Right forelimb (tissue), 1 donor: ENCODE results near the gene ESYT3.
"Not testable (repeated sequence)": the region's sequence is repeated elsewhere in the genome, so short reads cannot be mapped to it uniquely, and the experiment has no call there.

Experiments used
- DNase-seq: peaks from one replicate; pipeline ENCODE4 v3.0.0-alpha.2; 2018

Gene ESYT3

GRCh38 chr3:138463724-138464490 is 29.5 kb downstream of the ESYT3 start:
- DNase-seq: no peak

DNA sequence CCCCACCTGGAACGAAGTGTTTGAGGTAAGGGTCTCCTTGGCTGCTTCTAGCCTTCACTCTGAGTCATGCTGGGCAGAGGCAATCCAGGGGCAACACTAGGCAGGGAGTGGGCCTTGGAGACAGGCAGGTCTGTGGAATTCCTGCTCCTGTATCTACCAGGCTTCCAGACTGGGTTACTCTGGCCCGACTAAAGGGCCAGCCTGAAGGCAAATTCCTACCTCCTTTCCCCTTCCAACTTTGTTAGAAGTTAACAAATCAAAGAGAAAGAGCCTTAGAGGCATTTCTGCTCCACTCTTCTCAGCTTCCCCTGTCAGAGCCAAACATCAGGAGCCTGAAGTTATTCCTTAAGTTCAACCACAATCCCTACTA is 30.1 kb downstream of the ESYT3 start:
- DNase-seq: no peak

DNA sequence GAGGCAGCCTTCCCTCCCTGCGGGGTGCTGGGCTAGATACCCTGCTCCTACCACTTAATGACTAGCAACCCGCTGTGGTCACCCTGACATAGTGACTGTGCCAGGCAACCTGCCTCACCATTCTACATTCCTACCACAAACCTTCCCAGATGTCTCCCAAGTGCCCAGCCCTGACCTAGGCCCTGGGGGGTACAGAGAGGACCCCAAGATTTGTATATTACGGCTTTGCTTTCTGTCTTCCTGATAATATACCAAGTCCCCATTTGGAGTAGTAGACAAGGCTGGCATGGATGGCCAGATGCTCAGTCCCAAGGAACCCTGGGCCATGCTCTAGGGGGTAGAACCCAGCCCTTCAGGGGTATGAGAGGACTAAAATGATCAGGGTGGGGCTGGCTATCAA is 31.0 kb downstream of the ESYT3 start:
- no peak for DNase-seq

DNA sequence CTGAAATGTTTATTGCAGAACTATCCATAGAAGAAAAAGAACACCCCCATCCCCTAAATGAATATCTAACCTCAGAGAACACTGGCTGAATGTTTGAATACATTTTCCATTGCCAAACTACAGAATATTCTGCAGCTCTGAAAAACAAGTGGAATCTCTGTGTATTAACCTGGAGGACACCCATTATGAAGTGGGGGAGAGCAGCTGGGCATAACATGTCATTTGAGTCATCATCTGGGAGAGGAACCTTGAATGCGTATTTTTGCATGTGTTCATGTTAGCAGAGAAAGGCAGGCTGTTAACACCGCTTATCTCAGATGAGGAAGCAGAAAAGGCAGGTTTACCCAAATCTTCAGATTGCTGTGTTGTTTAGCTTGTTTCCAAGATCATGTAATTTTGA is 31.5 kb downstream of the ESYT3 start:
- DNase-seq: no peak

DNA sequence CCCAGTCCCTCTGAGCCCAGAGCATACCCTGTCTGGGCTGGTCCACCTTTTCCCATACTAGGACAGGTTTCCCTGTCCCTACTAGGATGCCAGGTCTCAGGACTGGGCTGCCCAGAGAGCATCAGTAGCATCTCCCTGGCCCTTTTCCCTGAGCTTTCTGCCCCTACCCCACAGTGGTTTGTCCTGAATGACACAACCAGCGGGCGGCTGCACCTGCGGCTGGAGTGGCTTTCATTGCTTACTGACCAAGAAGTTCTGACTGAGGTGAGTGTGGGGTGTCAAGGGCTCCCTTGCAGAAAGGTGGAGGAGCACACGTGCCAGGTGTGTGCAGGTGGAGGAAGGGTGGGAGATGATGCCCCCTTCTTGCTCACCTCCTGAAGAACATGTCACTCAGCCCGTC is 33.5 kb downstream of the ESYT3 start:
- no peak for DNase-seq

DNA sequence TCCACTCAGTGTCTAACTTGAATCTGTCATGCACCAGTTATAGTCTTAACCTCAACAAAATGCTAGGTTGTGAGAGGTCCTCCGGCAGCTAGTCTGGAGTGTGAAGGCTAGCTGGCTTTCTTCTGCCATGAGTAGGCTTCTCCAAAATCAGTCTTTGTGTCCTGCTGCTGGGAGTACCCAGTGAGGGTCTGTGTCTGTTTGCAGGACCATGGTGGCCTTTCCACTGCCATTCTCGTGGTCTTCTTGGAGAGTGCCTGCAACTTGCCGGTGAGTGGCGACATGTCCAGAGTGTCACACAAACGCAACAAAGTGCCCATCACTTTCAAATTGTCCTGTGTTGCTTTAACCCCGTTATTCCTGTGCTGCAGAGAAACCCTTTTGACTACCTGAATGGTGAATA is 34.0 kb downstream of the ESYT3 start:
- DNase-seq: no peak

GRCh38 chr3:138468886-138469285 is 34.5 kb downstream of the ESYT3 start:
- no peak for DNase-seq

- no peak for DNase-seq
Measured at GRCh38 chr3:138469874-138470273, 35.5 kb downstream of the ESYT3 start.

DNA sequence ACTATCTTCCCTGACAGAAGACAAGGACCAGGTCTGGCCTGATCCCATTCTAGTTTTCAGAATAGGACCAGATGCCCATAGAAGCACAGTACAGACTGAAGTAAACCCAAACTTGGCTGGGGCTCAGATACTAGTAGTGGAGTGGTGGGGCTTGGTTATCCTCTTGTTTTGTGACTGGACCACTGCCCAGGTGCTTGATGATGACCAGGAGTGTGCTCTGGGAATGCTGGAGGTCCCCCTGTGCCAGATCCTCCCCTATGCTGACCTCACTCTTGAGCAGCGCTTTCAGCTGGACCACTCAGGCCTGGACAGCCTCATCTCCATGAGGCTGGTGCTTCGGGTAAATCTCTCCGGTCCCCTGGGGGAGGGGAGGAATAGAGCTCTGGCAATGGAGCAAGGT is 36.3 kb downstream of the ESYT3 start:
- DNase-seq: no peak

DNA sequence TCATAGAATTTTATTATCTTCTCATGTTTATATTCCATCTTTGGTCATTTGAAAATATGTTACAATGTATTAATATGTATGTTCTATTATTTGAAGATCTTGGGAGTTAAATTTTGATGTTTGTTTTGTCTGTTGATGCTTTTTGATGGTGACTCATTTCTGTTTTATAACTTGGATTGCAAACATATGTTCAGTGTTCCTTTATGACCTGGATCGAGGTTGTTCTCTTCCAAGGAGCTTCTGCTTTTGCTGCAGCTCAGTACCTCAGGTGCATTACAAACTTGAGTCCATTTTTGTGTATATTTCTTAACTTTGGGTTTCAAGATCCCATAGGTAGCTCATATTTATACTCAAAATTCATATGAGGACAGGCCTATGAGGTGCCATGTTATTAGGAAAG is 37.1 kb downstream of the ESYT3 start:
- DNase-seq: no peak

DNA sequence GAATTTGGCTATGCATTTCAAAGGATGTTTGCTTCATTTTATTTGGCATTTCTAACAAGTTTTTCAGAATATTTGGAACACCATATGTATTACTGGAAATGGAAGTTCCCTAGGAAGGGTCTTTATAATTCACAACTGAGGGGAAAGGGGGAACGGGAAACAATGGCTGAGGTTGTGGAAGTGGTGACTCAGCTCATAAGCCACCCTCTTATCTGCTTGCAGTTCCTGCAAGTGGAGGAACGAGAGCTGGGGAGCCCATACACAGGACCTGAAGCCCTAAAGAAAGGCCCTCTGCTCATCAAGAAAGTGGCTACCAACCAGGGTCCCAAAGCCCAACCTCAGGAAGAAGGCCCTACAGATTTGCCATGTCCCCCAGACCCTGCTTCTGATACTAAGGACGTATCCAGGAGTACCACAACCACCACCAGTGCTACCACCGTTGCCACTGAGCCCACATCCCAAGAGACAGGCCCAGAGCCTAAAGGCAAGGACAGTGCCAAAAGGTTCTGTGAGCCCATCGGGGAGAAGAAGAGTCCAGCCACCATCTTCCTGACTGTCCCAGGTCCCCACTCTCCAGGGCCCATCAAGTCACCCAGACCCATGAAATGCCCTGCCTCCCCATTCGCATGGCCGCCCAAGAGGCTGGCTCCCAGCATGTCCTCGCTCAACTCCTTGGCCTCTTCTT is 37.9 kb downstream of the ESYT3 start:
- DNase-seq: no peak

GRCh38 chr3:138473391-138473790 is 39.0 kb downstream of the ESYT3 start:
- no peak for DNase-seq

- no peak for DNase-seq
Measured at GRCh38 chr3:138474163-138474562, 39.7 kb downstream of the ESYT3 start.

DNA sequence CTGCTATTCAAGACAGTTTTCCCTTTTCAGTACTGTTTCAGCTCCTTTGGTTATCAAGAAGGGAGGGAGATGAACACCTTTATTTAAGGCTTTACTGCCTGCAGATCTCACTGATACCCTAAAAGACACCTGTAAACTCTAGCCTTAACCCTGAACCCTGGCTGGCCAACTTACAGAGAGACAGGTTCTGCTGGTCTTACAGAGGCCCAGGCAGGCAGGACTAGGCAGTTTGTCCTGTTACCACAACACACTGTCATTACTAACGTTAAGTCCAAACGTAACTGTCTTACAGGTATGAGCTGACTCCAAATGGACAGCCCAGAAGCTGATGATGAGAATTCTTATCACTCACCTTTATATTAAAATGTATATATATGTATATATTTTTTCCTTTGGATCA is 42.1 kb downstream of the ESYT3 start:
- DNase-seq: no peak

DNA sequence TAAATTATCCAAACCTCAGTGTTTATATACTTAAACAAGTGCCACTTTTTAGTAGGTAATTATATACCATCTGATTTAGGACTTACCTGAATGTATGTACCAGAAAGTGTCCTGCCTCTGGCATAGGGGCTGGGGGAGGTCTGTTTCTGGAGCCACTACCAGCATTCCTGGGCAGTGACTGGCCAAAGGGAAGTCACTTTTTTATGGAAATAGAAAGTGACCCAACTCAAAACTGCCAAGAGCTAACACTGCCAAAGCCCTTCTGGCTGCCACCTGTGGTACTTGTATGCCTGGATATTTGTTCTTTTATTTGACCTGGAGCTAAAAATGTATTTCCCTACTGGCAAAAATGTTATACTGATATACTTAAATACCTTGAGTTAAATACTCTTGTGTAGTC is 42.7 kb downstream of the ESYT3 start:
- no peak for DNase-seq

DNA sequence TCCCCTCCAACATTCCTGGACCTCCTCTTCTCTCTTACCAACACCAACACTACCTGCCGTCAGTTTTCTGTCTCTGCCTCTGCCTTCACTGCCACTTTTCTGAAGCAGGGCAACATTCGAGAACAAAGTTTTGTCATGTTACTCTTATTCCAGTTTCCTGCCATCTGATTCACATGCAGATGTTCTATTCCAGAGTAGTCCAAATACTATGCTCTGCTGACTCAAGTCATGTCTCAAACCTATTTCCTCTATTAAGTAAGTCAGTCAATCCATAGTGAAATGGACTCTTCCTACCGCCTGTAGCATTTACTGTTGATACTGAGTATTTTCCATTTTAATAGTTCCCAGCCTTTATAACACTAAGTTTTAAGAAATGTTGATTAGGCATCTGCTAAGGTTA is 43.4 kb downstream of the ESYT3 start:
- no peak for DNase-seq

DNA sequence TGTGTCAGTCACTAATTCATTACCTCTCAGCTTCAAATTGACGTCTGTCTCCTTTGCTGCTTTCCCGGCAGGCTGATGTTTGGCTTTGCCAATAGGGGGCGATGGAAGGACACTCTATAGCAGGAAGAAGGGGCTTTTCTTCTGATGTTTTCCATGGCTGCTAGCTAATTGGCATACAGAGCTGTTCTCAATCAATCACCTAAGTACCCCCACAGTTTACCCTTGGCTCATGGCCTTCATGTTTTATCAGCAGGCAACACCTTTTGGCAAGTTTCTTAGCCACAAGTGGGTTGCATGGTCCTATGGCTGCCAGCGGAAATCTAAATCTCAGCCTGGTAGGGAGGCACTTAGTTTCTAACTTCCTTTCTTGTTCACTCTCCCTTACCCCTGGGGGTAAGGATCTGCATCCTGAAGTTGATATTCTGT is 45.0 kb downstream of the ESYT3 start:
- DNase-seq: no peak

DNA sequence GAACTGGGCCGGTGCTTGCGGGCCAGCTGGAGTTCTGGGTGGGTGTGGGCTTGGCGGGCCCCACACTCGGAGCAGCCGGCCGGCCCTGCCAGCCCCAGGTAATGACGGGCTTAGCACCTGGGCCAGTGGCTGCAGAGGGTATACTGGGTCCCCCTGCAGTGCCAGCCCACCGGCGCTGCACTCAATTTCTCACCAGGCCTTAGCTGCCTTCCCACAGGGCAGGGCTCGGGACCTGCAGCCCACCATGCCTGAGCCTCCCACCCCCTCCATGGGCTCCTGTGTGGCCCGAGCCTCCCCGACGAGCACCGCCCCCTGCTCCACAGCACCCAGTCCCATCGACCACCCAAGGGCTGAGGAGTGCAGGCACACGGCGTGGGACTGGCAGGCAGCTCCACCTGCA is 50.3 kb downstream of the ESYT3 start:
- DNase-seq: not testable (repeated sequence)

- not testable (repeated sequence) for DNase-seq
Measured at GRCh38 chr3:138486580-138486979, 52.2 kb downstream of the ESYT3 start.

DNA sequence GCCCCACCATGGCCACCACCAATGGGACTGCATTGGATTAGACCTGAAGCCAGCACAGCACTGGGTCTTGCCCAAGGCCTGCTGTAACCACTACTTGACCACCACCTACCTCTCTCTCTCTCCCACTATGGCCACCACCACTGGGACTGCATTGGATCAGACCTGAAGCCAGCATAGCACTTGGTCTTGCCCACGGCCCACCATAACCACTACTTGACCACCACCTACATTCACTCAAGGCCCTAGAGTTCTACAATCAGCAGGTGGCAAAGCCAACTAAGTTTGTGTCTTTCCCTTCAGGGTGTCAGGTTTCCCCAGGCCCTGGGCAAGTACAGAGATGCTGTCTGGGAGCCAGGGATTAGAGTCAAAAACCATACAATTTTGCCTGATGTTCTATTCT is 57.6 kb downstream of the ESYT3 start:
- no peak for DNase-seq

- no peak for DNase-seq
Measured at GRCh38 chr3:138492980-138493675, 58.7 kb downstream of the ESYT3 start.

GRCh38 chr3:138493804-138494606 is 59.6 kb downstream of the ESYT3 start:
- no peak for DNase-seq

- DNase-seq: no peak
Measured at GRCh38 chr3:138494607-138494929, 60.2 kb downstream of the ESYT3 start.
